Hepatocyte (in vitro differentiated cells): ENCODE results near the gene KANSL2. TPM values are rescaled to one million over a fixed set of nuclear protein-coding genes. Genes with fewer than 3 reads are reported as not detected.

Source experiments
- DNase-seq: peaks from one replicate; pipeline ENCODE4 v3.0.0-alpha.2; 2016; ENCODE audit warnings: low spot score
- H2AFZ ChIP-seq: fragments of 200-600 bp; sonication (generic); 2 replicates; pipeline ENCODE4 v1.6.0; 2016; ENCODE audit warnings: antibody characterized with exemption, mild to moderate bottlenecking
- H3K27ac ChIP-seq: fragments of 200-600 bp; sonication (generic); 2 replicates; pipeline ENCODE4 v1.5.1; 2016; ENCODE audit warnings: mild to moderate bottlenecking
- H3K27me3 ChIP-seq: fragments of 200-600 bp; sonication (generic); 2 replicates; pipeline ENCODE4 v1.6.1; 2016
- H3K36me3 ChIP-seq: fragments of 200-600 bp; sonication (generic); replicated peaks from 2 replicates; pipeline ENCODE4 v1.5.1; 2016; ENCODE audit warnings: low read depth; ENCODE audit not compliant: insufficient read depth
- H3K4me1 ChIP-seq: fragments of 200-600 bp; sonication (generic); 2 replicates; pipeline ENCODE4 v1.5.1; 2016; ENCODE audit warnings: mild to moderate bottlenecking, moderate library complexity; ENCODE audit not compliant: insufficient read depth
- H3K4me2 ChIP-seq: fragments of 200-600 bp; sonication (generic); 2 replicates; pipeline ENCODE4 v1.6.0; 2016
- H3K4me3 ChIP-seq: fragments of 200-600 bp; sonication (generic); 2 replicates; pipeline ENCODE4 v1.5.1; 2016; ENCODE audit warnings: mild to moderate bottlenecking
- H3K79me2 ChIP-seq: fragments of 200-600 bp; sonication (generic); 2 replicates; pipeline ENCODE4 v1.6.0; 2017; ENCODE audit warnings: mild to moderate bottlenecking
- H3K9me2 ChIP-seq: fragments of 200-600 bp; sonication (generic); replicated peaks from 2 replicates; pipeline ENCODE4 v1.6.0; 2017; ENCODE audit warnings: mild to moderate bottlenecking; ENCODE audit not compliant: insufficient read depth
- H3K9me3 ChIP-seq: fragments of 200-600 bp; sonication (generic); 2 replicates; pipeline ENCODE4 v1.5.1; 2016; ENCODE audit warnings: low read depth, mild to moderate bottlenecking
- H4K20me1 ChIP-seq: fragments of 200-600 bp; sonication (generic); 2 replicates; pipeline ENCODE4 v1.6.0; 2016; ENCODE audit warnings: mild to moderate bottlenecking; ENCODE audit not compliant: insufficient read depth, poor library complexity, severe bottlenecking
- CTCF ChIP-seq: fragments of 200-600 bp; sonication (generic); IDR thresholded peaks from 2 replicates; pipeline ENCODE4 v1.5.1; 2016; ENCODE audit warnings: antibody characterized with exemption, mild to moderate bottlenecking; ENCODE audit not compliant: poor library complexity
- EZH2 ChIP-seq: fragments of 200-600 bp; sonication (generic); IDR thresholded peaks from 2 replicates; pipeline ENCODE4 v1.6.1; 2016; ENCODE audit warnings: antibody characterized with exemption, mild to moderate bottlenecking, borderline replicate concordance
- EZH2phosphoT487 ChIP-seq: fragments of 200-600 bp; sonication (generic); IDR thresholded peaks from one replicate; pipeline ENCODE4 v1.6.1; 2018; ENCODE audit warnings: antibody characterized with exemption, mild to moderate bottlenecking, low read depth, moderate library complexity; ENCODE audit not compliant: unreplicated experiment, severe bottlenecking
- WGBS: methylation state at CpG from one replicate; pipeline ENCODE4 v1.1.6; 2016; ENCODE audit warnings: low lambda C conversion rate; ENCODE audit errors: missing lambda C conversion rate; 5-methylcytosine and 5-hydroxymethylcytosine counted together
- polyA plus RNA-seq: library from polyadenylated mRNA; unstranded; fragments of >200 nt; fragmentation: Nextera tagmentation; extraction: Ambion mirVana; gene quantifications from 2 replicates; pipeline ENCODE4 v1.2.1, GENCODE V29; 2016
- total RNA-seq: library from RNA; depleted of rRNA; stranded (reverse); fragments of >200 nt; gene quantifications from 2 replicates; pipeline ENCODE4 v1.2.3, GENCODE V29; 2014

KANSL2 gene
- total and polyA plus RNA-seq, 2 experiments from 2014 or later, result 22.6 to 33.3 TPM

- WGBS, result 66% methylated on average over 13 of the region's 13 CpGs
These were observed 1.2 kb downstream of the KANSL2 start for GRCh38 chr12:48680861-48681260.

GRCh38 chr12:48678551-48679185 lies 3.4 kb downstream of the KANSL2 start:
- peaks cover 43% of the 10 kb centered on the region for H4K20me1 ChIP-seq
- no peak for TF ChIP-seq CTCF
- no peak for TF ChIP-seq EZH2phosphoT487
- no peak for TF ChIP-seq EZH2
- no peak for DNase-seq
- peaks cover 29% of the 10 kb centered on the region for H3K4me1 ChIP-seq
- H3K9me2 ChIP-seq, result no peaks in the 10 kb centered on the region
- no peak overlapping the region for H3K4me3 ChIP-seq
- H3K79me2 ChIP-seq, result peaks cover 81% of the 10 kb centered on the region
- no peak overlapping the region for H2AFZ ChIP-seq
- no peaks in the 10 kb centered on the region for H3K27me3 ChIP-seq
- H3K9me3 ChIP-seq, result no peaks in the 10 kb centered on the region
- 82% methylated on average over 3 of the region's 3 CpGs for WGBS
- no peak overlapping the region for H3K27ac ChIP-seq
- no peaks in the 10 kb centered on the region for H3K36me3 ChIP-seq
- H3K4me2 ChIP-seq, result peak overlapping the region; percentile 87

More at GRCh38 chr12:48680861-48681260, 1.2 kb downstream of the KANSL2 start:
- no peak for DNase-seq
- Histone ChIP-seq H3K79me2 (peaks cover 59% of the 10 kb centered on the region), H3K27me3 (no peaks in the 10 kb centered on the region), H3K9me2 (no peaks in the 10 kb centered on the region), H4K20me1 (peaks cover 24% of the 10 kb centered on the region), H2AFZ (no peak overlapping the region), H3K4me2 (peak overlapping the region; percentile 87), H3K27ac (peak overlapping the region; percentile 94), H3K4me1 (peaks cover 29% of the 10 kb centered on the region), H3K4me3 (peak overlapping the region; percentile 70), H3K36me3 (no peaks in the 10 kb centered on the region), H3K9me3 (no peaks in the 10 kb centered on the region)
- TF ChIP-seq EZH2 (no peak), EZH2phosphoT487 (no peak), CTCF (no peak)

GRCh38 chr12:48671231-48671856 lies 10.7 kb downstream of the KANSL2 start:
- H3K27me3 ChIP-seq, result no peaks in the 10 kb centered on the region
- H3K4me1 ChIP-seq, result no peaks in the 10 kb centered on the region
- no peak for DNase-seq
- H3K4me3 ChIP-seq, result no peak overlapping the region
- no peak overlapping the region for H3K4me2 ChIP-seq
- no peaks in the 10 kb centered on the region for H3K9me3 ChIP-seq
- peaks cover 32% of the 10 kb centered on the region for H4K20me1 ChIP-seq
- TF ChIP-seq EZH2, result no peak
- TF ChIP-seq EZH2phosphoT487, result no peak
- TF ChIP-seq CTCF, result no peak
- WGBS, result 93% methylated on average over 7 of the region's 8 CpGs
- H3K9me2 ChIP-seq, result no peaks in the 10 kb centered on the region
- H3K27ac ChIP-seq, result no peak overlapping the region
- peaks cover 66% of the 10 kb centered on the region for H3K79me2 ChIP-seq
- no peak overlapping the region for H2AFZ ChIP-seq
- H3K36me3 ChIP-seq, result no peaks in the 10 kb centered on the region
